ENCODE data around the gene POLR2H.

The POLR2H gene

GRCh38 chr3:184388936-184389230 lies 27.4 kb downstream of the POLR2H start:
- no peak for TF ChIP-seq GATA3 (IDR thresholded peaks at IDR 0.05; ENCODE audit: low read depth, low read length)
- no peak for TF ChIP-seq GATA2 (IDR thresholded peaks at IDR 0.05; ENCODE audit: low read depth, low read length)

GRCh38 chr3:184389384-184389783 lies 27.9 kb downstream of the POLR2H start:
- no peak for TF ChIP-seq GATA2 (IDR thresholded peaks at IDR 0.05; ENCODE audit: low read depth, low read length)
- TF ChIP-seq GATA3 (IDR thresholded peaks at IDR 0.05; ENCODE audit: low read depth, low read length), result no peak

- no peak for TF ChIP-seq GATA2 (IDR thresholded peaks at IDR 0.05; ENCODE audit: low read depth, low read length)
- TF ChIP-seq GATA3 (IDR thresholded peaks at IDR 0.05; ENCODE audit: low read depth, low read length), result no peak
These were observed 28.5 kb downstream of the POLR2H start for GRCh38 chr3:184389935-184390528.

GRCh38 chr3:184391266-184391665 lies 29.8 kb downstream of the POLR2H start:
- no peak for TF ChIP-seq GATA3 (IDR thresholded peaks at IDR 0.05; ENCODE audit: low read depth, low read length)
- no peak for TF ChIP-seq GATA2 (IDR thresholded peaks at IDR 0.05; ENCODE audit: low read depth, low read length)

GRCh38 chr3:184395320-184395660 lies 33.8 kb downstream of the POLR2H start:
- no peak for TF ChIP-seq GATA2 (IDR thresholded peaks at IDR 0.05; ENCODE audit: low read depth, low read length)
- TF ChIP-seq GATA3 (IDR thresholded peaks at IDR 0.05; ENCODE audit: low read depth, low read length), result no peak

GRCh38 chr3:184399410-184399809 lies 37.9 kb downstream of the POLR2H start:
- no peak for TF ChIP-seq GATA3 (IDR thresholded peaks at IDR 0.05; ENCODE audit: low read depth, low read length)
- TF ChIP-seq GATA2 (IDR thresholded peaks at IDR 0.05; ENCODE audit: low read depth, low read length), result no peak

GRCh38 chr3:184405075-184406030 lies 43.8 kb downstream of the POLR2H start:
- TF ChIP-seq GATA2 (IDR thresholded peaks at IDR 0.05; ENCODE audit: low read depth, low read length) (no peak), GATA3 (IDR thresholded peaks at IDR 0.05; ENCODE audit: low read depth, low read length) (no peak)

- no peak for TF ChIP-seq GATA2 (IDR thresholded peaks at IDR 0.05; ENCODE audit: low read depth, low read length)
- no peak for TF ChIP-seq GATA3 (IDR thresholded peaks at IDR 0.05; ENCODE audit: low read depth, low read length)
These were observed 47.9 kb downstream of the POLR2H start for GRCh38 chr3:184409331-184409926.

- TF ChIP-seq GATA3 (IDR thresholded peaks at IDR 0.05; ENCODE audit: low read depth, low read length), result no peak
- no peak for TF ChIP-seq GATA2 (IDR thresholded peaks at IDR 0.05; ENCODE audit: low read depth, low read length)
These were observed 48.5 kb downstream of the POLR2H start for GRCh38 chr3:184409946-184410500.

- TF ChIP-seq GATA2 (IDR thresholded peaks at IDR 0.05; ENCODE audit: low read depth, low read length), result no peak
- TF ChIP-seq GATA3 (IDR thresholded peaks at IDR 0.05; ENCODE audit: low read depth, low read length), result no peak
These were observed 53.1 kb downstream of the POLR2H start for GRCh38 chr3:184414418-184415202.

- no peak for TF ChIP-seq GATA3 (IDR thresholded peaks at IDR 0.05; ENCODE audit: low read depth, low read length)
These were observed 53.6 kb downstream of the POLR2H start for GRCh38 chr3:184415203-184415490.

GRCh38 chr3:184417619-184418327 lies 56.3 kb downstream of the POLR2H start:
- TF ChIP-seq GATA3 (IDR thresholded peaks at IDR 0.05; ENCODE audit: low read depth, low read length) (no peak), GATA2 (IDR thresholded peaks at IDR 0.05; ENCODE audit: low read depth, low read length) (no peak)
